Ovary (tissue), 3 donors: Measurements from ENCODE around the gene EYA4.

Experiments
- CTCF ChIP-seq, 3 donors: fragments of 450-650 bp in 2 of 3; fragments of 200-600 bp in 1 of 3; IDR thresholded peaks; one replicate each; pipeline versions ENCODE4 v1.5.1 to v1.8.0; 2016 to 2022; ENCODE audit warnings: antibody characterized with exemption in 3 of 3, mild to moderate bottlenecking in 1 of 3
- EP300 ChIP-seq: sonication (generic); formaldehyde crosslinking; IDR thresholded peaks from one replicate; pipeline ENCODE4 v1.6.1; 2017; ENCODE audit warnings: antibody characterized with exemption
- POLR2A ChIP-seq: fragments of 450-650 bp; IDR thresholded peaks from one replicate; pipeline ENCODE4 v1.6.1; 2017; ENCODE audit warnings: antibody characterized with exemption, mild to moderate bottlenecking, moderate library complexity
- donor health status: DM: no; HTN: no; CAD: no.

DNA sequence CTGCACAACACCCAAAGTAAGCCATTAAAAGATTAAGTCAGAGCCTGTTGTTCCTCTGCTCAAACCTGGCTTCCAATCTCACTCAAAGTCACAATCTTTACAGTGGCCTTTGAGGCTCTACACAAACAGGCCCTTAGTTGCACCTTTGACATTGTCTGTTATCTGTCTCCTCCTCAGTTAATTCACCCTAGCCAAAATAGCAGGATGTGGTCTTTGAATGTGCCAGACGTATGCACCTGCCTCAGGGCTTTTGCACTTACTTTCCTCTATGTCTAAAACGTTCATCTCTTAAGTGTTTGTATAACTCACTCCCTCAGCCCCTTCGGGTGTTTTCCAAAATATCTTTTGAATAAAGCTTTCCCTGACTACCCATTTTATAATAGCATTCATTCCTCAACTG lies 107.7 kb downstream of the EYA4 start:
- TF ChIP-seq POLR2A (no peak), CTCF (IDR thresholded peaks at IDR 0.05) (no peak), EP300 (no peak)
